HG02798 (cell line): ENCODE measurements around the gene CRACR2B.

Source experiments
- ATAC-seq: cut with Tn5 transposase; IDR thresholded peaks from one replicate; pipeline ENCODE4 v1.9.1; 2021; ENCODE audit warnings: mild to moderate bottlenecking; ENCODE audit not compliant: unreplicated experiment, poor library complexity

CRACR2B gene

DNA sequence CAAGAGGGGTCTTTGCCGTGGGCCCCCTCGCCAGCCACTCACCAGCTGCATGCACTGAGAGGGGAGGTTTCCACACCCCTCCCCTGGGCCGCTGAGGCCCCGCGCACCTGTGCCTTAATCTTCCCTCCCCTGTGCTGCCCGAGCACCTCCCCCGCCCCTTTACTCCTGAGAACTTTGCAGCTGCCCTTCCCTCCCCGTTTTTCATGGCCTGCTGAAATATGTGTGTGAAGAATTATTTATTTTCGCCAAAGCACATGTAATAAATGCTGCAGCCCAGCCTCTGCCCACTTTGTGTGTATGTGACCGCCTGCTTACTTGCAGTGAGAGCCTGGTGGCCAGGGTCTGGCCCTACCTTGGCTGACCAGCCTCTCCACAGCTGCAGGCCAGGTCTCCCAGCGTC lies 2.8 kb upstream of the CRACR2B start:
- no peak for ATAC-seq

DNA sequence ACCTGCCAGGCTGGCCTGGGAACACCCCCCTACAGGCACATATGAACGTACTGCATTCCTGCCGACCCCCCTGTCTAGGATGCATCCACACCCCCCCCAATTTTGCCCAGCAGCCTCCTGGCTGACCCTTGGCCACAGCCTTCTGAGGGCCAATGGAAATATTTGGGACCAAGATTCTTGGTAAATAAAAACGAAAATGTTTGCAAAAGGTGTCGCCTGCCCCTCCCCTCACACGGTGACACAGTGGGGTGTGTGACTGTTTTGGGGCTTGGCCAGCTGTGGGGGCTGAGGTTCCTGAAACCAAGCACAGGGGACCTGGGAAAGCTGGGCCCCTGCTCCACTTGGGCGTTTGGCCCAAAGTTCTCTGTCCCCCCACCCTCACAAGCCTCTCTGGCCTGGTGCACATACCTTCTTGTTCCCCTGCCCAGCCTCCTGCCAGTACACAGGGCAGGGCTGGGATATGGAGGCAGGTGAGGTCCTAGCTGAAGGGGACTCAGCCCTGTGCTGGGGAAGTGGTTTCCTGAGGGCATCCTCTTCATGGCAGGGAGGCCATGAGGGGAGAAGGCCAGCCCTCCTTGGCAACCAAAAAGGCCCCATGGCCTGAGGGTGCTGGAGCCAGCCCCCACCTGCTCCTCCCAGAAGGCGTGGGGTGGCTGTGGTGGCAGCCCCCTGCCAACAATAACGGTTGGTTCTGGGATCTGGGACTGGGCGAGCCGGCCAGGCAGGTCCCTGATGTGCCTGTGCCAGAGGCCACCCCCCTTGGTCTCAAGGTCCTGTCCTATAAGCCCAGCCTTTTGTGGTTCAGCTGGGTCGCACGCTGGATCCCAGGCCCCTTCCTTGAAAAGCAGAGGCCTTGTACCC lies 2.1 kb upstream of the CRACR2B start:
- no peak for ATAC-seq

DNA sequence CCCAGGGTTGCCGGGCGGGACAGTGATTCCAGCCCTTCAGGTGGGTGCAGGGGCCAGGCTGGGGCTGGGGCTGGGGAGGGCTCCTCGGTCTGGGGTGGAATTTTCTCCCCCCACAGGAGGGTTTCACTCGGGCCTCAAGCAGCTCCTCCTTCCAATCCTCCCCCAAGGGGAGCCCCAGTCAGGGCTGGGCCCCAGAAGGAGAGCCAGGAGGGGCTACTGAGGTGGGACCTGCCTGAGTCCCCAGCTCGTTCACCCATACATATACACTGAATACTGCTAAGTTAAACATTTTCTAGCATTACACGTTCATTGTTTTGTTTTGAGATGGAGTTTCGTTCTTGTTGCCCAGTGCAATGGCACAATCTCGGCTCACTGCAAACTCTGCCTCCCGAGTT lies 1.5 kb upstream of the CRACR2B start:
- no peak for ATAC-seq

DNA sequence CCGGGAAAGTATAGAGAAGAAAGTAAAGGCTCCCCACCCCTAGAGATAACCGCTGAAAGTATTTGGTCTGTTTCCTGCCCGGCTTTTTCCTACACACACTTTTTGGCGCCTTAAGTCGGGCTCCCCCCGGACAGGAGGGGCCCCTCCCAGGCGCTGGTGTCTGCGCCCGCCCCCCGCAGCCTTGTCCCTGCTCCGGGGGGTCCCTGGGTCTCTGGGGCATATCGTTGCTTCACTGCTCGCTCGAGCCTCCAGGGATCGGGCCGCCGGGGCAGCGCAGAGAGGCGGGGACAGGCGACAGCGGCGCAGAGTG lies 928 bp upstream of the CRACR2B start:
- ATAC-seq = no peak

DNA sequence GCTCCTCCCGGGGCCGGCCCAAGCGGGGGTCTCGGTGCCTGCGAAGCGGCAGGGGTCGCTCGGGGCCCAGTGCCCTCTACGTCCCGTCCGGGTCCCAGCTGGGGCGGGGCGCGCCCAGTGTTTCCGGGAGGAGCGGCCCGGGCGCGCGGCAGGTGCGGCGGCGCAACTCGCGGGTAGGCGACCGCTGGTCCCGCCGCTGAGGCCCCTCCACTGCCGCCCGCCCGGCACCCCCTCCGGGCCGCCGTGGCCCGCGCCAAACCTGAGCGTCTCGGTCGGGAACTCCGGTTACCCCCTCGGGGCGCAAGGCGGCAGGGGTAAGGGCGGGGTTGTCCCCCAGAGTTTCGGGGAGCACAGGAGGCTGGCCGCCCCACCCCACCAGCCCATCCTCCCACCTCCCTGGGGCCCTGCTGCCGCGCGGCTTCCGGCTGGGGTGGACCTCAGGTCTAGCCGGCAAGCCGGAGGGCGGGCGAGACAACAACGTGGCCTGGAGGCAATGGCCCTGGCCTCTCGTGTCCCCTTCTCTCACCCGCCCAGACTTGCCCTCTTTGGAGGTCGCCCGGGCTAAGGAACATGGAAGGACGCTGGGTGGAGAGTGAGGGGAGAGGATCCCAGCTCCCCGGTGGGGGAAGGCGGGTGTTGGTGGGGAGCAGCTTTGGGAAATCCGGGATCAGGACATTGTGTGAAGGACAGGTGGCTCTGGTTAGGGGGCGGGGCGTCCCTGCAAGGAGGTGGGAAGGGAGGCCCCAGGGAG lies 398 bp upstream of the CRACR2B start:
- peak; percentile 40 for ATAC-seq

DNA sequence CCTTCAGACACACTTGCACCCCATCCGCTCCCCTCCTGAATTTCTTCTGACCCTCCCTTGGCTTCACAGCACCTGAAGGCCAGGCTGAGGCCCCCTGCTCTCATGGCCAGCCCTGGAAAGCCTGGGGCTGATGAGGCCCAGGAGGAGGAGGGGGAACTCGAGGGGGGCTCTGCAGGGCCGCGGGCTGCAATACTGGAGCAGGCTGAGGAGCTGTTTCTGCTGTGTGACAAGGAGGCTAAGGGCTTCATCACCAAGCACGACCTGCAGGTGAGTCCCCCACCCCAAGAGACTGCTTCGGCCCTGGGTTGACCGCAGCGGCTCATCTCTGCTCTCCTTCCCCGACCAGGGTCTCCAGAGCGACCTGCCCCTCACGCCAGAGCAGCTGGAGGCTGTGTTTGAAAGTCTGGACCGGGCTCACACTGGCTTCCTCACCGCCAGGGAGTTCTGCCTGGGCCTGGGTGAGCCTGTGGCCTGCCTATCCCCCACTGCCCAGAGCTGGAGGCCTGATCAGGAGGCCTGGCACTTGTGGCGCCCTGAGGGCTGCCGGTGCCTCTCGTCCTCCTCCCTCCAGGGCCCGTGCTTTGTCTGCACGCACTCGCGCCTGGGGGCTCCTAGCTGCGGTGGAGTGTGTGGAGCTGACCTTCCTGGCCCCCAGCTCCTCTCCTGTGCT lies 922 bp downstream of the CRACR2B start:
- ATAC-seq = no peak

DNA sequence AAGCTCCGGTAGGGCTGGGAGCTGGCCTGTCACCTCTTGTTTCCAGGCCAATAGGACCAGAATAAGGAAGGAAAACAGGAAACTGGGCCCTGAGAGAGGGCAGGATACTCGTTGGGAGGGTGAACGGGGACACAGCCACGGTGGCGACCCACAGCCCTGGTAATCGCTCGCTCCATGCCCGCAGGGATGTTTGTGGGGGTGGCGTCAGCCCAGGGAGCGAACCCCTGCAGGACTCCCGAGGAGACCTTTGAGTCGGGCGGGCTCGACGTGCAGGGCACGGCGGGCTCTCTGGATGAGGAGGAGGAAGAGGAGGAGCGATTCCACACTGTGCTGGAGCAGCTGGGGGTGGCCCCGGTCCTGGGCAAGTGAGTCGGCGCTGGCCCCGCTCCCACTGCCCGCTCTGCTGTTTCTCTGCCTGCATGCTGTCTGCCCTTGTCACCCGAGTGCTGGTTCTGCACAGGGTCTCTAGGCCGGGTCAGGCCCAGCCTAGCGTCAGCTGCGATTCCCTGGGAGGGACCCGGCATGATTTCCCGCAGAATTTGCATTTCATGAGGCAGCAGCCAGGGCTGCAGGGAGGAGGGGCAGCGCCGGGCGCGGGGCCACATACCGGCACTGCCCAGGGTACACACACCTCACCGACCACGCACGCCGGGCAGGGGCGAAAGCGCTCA lies 1.6 kb downstream of the CRACR2B start:
- ATAC-seq = no peak

DNA sequence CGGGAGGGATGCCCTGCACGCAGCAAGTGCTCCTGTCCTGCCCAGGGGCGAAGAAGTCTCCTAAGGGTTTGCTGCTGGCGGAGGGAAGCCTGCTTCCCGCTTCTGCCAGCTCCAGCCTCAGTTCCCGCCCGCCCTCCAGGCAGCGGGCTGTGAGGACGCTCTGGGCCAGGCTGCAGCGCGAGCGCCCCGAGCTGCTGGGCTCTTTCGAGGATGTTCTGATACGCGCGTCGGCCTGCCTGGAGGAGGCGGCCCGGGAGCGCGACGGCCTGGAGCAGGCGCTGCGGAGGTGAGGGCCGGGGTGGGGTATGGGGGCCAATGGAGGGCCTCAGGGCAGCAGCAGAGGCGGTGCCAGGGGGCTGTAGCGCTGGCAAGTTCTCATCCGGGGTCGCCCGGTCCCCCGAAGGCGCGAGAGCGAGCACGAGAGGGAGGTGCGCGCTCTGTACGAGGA lies 2.2 kb downstream of the CRACR2B start:
- ATAC-seq = no peak

DNA sequence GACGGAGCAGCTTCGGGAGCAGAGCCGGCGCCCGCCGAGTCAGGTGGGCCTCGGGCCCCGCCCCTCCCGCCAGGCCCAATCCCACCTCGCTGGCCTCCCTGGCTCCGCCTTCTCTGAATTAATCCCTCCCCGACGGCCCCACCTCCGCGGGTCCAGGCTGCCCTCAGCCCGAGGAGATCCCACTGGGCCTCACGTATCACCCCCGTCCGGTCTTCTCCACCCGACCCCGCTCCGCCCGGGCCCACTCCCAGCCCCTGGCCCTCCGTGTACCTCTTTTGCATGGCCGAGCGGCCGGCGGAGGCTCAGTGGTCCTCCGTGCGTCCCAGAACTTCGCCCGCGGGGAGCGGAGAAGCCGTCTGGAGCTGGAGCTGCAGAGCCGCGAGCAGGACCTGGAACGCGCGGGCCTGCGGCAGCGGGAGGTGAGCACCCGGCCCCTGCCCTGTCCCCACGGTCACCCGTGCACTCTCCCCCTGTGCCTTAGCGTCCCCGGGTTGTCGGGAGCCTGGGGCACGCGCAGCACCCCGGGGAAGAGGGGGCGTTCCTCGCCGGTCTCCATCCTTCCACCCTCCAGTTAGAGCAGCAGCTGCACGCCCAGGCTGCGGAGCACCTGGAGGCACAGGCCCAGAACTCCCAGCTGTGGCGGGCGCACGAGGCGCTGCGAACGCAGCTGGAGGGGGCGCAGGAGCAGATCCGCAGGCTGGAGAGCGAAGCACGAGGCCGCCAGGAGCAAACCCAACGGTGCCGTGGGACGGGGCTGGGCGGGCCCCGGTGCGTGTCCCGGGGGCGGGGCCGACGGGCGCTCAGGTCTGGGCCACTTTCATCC lies 2.8 kb downstream of the CRACR2B start:
- ATAC-seq = no peak

DNA sequence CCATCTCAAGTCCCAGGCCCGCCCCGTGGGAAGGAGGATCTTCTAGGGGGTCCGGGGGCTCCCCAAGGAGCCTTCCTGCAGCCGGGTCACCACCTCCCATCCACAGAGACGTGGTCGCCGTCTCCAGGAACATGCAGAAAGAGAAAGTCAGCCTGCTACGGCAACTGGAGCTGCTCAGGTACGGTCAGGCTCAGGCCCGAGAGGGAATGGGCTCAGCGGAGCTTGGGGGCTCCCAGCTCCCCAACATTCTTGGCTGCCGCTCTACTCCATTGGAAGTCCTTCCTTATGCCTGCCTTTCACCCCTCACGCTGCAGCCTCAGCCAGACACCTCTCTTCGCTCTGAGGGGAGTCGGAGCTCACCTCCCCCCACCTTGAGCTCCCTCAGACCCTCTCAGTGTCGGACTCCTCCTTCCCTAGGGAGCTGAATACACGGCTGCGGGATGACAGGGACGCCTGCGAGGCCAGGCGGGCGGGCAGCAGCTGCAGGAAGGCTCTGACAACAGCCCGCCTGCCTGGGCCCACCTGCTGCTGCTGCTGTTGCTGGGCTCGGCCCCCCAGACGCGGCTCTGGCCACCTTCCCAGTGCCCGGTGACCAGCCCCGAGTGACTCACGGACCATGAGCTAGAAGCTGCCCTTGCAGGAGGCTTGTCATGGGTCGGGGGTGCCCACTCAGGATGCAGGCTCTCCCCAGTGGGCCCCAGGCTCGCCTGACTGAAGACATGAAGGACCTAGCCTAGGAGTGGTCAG lies 3.6 kb downstream of the CRACR2B start:
- ATAC-seq = no peak

DNA sequence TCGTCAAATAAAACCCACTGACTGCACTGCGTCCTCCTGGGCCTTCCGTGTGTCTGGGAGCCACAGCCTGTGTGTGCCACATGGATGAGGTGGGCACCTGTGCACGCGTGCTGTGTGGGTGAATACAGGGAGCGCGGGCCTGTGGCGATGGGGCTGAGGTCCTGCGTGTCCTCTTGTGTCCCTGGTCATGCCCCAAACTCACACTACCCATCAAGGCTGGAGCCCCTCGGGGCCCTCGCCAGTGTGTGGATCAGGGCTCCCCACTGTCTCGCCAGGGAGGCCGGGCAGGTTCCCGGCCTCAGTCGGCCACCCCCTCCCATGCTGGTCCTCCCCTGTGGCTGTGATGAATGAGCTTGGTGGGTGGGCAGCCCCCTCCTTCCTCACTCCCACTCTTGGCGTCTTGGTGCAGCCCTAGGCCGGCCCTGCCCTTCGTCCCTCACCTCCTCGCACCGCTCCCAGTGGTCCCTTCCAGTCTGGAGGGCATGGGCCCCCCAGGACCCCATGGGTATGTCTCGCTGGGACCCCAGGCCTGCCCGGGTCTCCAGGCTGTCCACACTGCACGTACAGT lies 4.3 kb downstream of the CRACR2B start:
- no peak for ATAC-seq

DNA sequence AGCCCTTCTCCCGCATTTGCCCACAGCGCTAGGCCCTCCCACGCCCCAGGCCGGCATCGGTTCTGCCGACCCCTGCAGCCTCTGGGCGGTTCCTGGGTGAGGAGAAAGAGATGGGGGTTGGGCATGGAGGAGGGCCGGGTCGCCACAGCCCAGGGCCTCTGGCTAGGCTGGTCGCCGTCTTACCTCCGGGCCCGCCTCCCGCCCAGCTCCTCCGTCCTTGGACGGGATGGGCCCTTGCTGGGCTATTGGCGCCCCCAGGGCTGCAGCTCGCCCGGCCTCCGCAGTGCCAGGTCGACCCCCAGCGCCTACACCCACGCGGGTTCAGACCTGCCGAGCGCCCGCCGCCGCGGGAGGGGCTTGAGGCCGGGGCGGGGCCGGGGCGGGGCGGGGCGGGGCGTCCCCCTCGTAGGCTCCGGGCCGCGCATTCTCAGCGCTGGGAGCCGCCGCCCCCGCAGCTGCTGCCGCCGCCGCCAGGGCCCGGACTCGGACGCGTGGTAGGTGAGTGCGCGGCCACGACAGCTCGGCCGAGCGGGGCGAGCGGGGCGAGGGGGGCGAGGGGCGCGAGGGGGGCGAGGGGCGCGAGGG lies 4.9 kb downstream of the CRACR2B start, which contains the start of gene CD151:
TSS of gene CD151 (plus strand) at position 424 of the 585 bp plus-strand sequence. CDS start 3,118 bp downstream, outside the sequence.
- peak; percentile 58 for ATAC-seq

DNA sequence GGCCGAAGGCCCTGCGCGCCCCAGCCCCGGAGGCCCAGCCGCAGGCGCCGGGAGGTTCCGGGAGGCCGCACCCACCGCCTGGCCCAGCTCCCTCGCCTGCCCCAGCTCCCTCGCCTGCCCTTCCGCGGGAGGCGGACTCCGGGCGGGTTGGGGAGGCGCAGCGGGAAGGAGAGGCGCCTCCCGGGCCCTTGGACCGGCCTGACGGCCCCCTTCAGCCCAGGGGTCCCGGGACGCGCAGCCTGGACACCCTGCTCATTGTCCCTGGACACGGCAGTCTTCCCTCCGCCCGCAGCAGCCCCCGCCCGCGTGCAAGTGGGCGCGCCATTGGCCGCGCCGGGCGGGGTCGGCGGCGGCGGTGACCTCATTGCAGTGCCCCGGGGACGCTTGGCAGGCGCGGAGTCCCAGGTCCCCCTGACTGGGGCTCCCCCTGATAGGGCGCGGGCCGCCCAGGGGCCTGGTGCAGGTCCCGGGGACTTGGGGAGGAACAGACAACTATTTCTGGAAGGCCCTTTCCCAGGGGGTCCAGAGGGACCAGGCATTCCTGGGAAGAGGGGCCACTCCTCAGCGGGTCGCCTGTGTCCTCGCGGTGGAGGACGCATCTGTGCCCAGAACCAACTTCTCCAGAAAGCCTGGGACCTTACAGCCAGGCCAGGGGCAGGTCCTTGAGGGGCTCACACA lies 5.5 kb downstream of the CRACR2B start:
- peak; percentile 9 for ATAC-seq

DNA sequence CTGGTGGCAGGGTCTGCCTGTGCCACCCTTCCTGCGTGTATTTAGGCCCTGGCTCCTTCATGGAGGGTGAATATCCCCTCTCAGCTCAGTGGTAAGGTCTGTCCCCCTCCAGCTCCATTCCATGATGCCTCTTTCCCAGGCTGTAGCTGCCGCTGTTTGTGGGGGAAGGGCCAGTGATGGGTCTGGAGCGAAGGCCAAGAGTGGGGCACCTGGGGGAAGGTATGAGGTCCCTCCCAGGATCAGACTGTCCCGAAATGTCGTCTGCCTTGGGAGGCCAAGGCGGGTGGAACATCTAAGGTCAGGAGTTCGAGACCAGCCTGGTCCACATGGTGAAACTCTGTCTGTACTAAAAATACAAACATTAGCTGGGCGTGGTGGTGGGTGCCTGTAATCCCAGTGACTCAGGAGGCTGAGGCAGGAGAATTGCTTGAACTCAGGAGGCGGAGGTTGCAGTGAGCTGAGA lies 6.2 kb downstream of the CRACR2B start:
- ATAC-seq = no peak

DNA sequence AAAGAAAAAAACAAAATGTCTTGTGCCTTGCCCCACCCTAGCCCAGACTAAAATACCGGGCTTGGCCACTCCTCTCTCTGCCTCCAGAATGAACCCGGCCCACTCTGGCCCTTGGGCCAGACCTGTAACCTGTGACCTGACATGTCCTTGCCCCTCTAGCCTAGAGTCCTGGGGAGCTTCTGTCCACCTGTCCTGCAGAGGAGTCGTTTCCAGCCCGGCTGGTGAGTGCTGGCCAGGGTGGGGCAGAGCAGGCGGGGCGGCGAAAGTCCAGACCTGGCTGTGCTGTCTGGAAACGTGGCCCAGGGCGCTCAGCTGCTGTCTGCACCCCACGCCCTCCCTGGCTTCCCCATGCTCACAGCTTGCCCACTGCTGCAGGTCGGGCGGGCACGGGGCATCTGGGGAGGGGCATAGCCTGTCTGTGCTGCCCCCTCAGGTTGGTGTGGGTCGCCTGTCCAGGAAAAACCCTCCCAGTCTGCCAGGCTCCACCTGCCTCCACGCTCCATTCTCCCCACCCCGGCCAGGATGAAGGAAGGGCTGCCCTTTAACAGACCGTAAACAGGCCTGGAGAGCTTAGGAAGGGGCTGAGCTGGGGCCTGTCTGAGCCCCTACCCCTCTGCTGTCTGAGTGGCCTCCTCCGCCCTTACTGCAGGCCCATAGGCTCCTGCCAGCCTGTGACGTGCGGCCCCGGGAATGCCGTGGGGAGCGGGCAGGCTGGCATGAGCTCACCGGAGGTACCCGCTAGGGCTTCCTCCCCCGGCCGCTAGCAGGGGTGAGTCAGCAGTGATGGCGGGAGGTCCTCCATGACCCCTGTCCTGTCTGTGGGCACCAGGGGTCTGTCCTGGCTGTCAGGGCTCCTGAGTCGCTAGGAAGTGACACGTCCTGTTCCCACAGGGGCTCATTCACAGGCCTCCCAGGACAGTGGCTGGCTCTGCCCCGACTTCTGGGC lies 6.9 kb downstream of the CRACR2B start:
- no peak for ATAC-seq

DNA sequence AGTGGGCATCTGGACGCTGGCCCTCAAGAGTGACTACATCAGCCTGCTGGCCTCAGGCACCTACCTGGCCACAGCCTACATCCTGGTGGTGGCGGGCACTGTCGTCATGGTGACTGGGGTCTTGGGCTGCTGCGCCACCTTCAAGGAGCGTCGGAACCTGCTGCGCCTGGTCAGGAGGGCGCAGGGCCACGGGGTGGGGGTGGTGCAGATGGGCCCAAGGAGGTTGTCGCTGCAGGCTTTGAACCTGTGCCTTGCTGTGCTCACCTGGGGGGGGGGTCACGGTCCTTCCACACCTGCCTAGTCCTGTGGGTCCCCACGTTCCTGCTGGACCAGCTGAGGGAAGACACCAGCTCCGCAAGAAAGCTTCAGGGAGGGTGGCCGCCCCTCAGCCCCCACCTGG lies 8.6 kb downstream of the CRACR2B start:
- ATAC-seq = no peak

DNA sequence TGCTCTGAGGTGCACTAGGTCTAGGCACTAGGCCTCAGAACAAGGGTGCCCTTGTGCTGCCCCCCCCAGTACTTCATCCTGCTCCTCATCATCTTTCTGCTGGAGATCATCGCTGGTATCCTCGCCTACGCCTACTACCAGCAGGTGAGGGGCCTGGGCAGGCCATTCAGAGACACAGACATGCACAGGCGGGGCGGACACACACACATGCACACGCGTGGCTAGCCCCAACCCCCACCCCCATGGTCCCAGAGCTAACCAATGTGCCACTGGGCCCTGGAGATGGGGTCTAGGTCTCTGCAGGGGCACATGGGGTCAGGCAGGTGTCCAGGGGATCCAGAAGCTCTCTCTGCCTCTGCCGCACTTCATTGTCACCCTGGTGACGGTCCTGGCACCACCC lies 9.0 kb downstream of the CRACR2B start:
- no peak for ATAC-seq
